OCI-LY7 (cell line): ENCODE data around the gene RBM38. TPM values are rescaled to one million over a fixed set of nuclear protein-coding genes. Genes with fewer than 3 reads are reported as not detected.

Source experiments
- BruUV-seq: library from RNA; stranded (reverse); fragments of 400-500 nt; replicated peaks from 2 replicates; lab custom pipeline; 2021; lab: Mats Ljungman, UMichigan
- CTCF ChIA-PET: fragments of 300-600 bp; sonication (Branson Sonifier 250); formaldehyde crosslinking; loops from one replicate; lab custom pipeline; 2022; ENCODE audit warnings: antibody characterized with exemption; ENCODE audit not compliant: unreplicated experiment; lab: Charles Lee
- POLR2A ChIA-PET: fragments of 300-600 bp; sonication (Branson Sonifier 250); formaldehyde crosslinking; loops from one replicate; lab custom pipeline; 2022; ENCODE audit warnings: antibody characterized with exemption; lab: Charles Lee
- DNase-seq: peaks from one replicate; pipeline ENCODE4 v3.0.0-alpha.2; 2015; ENCODE audit warnings: low spot score
- H2AFZ ChIP-seq: fragments of 200-600 bp; sonication (generic), shearing (Covaris generic); 2 replicates; pipeline ENCODE4 v1.6.1; 2014; ENCODE audit warnings: mild to moderate bottlenecking, antibody characterized with exemption, low read length, moderate library complexity
- H3K27ac ChIP-seq: fragments of 200-600 bp; sonication (generic); 2 replicates; pipeline ENCODE4 v1.5.1; 2014; ENCODE audit warnings: mixed run types, low read depth, mild to moderate bottlenecking, moderate library complexity, low read length, inconsistent platforms; ENCODE audit not compliant: poor library complexity, severe bottlenecking
- H3K36me3 ChIP-seq: fragments of 200-600 bp; sonication (generic); 2 replicates; pipeline ENCODE4 v1.6.1; 2014; ENCODE audit warnings: mild to moderate bottlenecking, antibody characterized with exemption, low read length, moderate library complexity, mixed read lengths; ENCODE audit not compliant: insufficient read depth
- H3K4me1 ChIP-seq: fragments of 200-600 bp; sonication (generic); 2 replicates; pipeline ENCODE4 v1.5.1; 2014; ENCODE audit warnings: mild to moderate bottlenecking, low read length; ENCODE audit not compliant: insufficient read depth, poor library complexity, severe bottlenecking
- H3K4me2 ChIP-seq: fragments of 200-600 bp; sonication (generic); 2 replicates; pipeline ENCODE4 v1.6.1; 2014; ENCODE audit warnings: mild to moderate bottlenecking, low read length
- H3K4me3 ChIP-seq: fragments of 200-600 bp; sonication (generic); 2 replicates; pipeline ENCODE4 v1.5.1; 2014; ENCODE audit warnings: mild to moderate bottlenecking, low read depth, low read length; ENCODE audit not compliant: poor library complexity, severe bottlenecking
- H3K79me2 ChIP-seq: fragments of 200-600 bp; sonication (generic); 2 replicates; pipeline ENCODE4 v1.6.1; 2016; ENCODE audit warnings: low read depth, mild to moderate bottlenecking, low read length, moderate library complexity, mixed read lengths; ENCODE audit not compliant: insufficient read depth
- H3K9me2 ChIP-seq: fragments of 200-600 bp; sonication (generic); 2 replicates; pipeline ENCODE4 v1.6.1; 2016; ENCODE audit warnings: mild to moderate bottlenecking, low read length, mixed read lengths; ENCODE audit not compliant: insufficient read depth
- H3K9me3 ChIP-seq: fragments of 200-600 bp; sonication (generic); 2 replicates; pipeline ENCODE4 v1.6.1; 2014; ENCODE audit warnings: mild to moderate bottlenecking, mixed run types, low read length, mixed read lengths
- H4K20me1 ChIP-seq: fragments of 200-600 bp; sonication (generic); 2 replicates; pipeline ENCODE4 v1.6.1; 2014; ENCODE audit warnings: mild to moderate bottlenecking, antibody characterized with exemption, low read length, moderate library complexity, mixed read lengths; ENCODE audit not compliant: insufficient read depth
- EZH2phosphoT487 ChIP-seq: fragments of 200-600 bp; sonication (generic); IDR thresholded peaks from 2 replicates; pipeline ENCODE4 v1.6.1; 2018; ENCODE audit warnings: low read depth, borderline replicate concordance, mild to moderate bottlenecking, mixed run types, antibody characterized with exemption, low read length, moderate library complexity, mixed read lengths
- intact Hi-C: fragments of 100-400 bp; cut with micrococcal nuclease; formaldehyde crosslinking; loops from one replicate; pipeline ENCODE4 v1.10.0; 2022; ENCODE audit not compliant: unreplicated experiment
- total RNA-seq, 2 experiments: library from RNA; depleted of rRNA in 1 of 2; stranded (reverse); fragments of >200 nt in 1 of 2; shearing (Covaris generic) in 1 of 2; gene quantifications; 2 replicates each; pipeline ENCODE4 v1.2.3, GENCODE V29; 2014 to 2022
- TF ChIP-seq, protein P1 (sequence below): fragments of 200-600 bp; sonication (generic); conservative IDR thresholded peaks from 2 replicates; pipeline ENCODE4 v1.5.1; 2014; ENCODE audit warnings: mild to moderate bottlenecking, antibody characterized with exemption, low read length, moderate library complexity, mixed read lengths

The RBM38 gene
- total RNA-seq, 2 experiments from 2014 or later, result 119 to 174 TPM

- Histone ChIP-seq H3K36me3 (no peaks in the 10 kb centered on the region), H4K20me1 (no peaks in the 10 kb centered on the region), H3K4me2 (no peak overlapping the region), H3K4me1 (peaks cover 17% of the 10 kb centered on the region), H3K79me2 (no peaks in the 10 kb centered on the region), H2AFZ (no peak overlapping the region), H3K9me3 (peaks cover 10% of the 10 kb centered on the region), H3K4me3 (no peak overlapping the region), H3K27ac (no peak overlapping the region), H3K9me2 (no peaks in the 10 kb centered on the region)
- ChIA-PET CTCF (no interaction called here), POLR2A (no interaction called here)
- DNase-seq, result no peak
- intact Hi-C loops, result no loop called here
- TF ChIP-seq EZH2phosphoT487, result no peak
- TF ChIP-seq, protein P1, sequence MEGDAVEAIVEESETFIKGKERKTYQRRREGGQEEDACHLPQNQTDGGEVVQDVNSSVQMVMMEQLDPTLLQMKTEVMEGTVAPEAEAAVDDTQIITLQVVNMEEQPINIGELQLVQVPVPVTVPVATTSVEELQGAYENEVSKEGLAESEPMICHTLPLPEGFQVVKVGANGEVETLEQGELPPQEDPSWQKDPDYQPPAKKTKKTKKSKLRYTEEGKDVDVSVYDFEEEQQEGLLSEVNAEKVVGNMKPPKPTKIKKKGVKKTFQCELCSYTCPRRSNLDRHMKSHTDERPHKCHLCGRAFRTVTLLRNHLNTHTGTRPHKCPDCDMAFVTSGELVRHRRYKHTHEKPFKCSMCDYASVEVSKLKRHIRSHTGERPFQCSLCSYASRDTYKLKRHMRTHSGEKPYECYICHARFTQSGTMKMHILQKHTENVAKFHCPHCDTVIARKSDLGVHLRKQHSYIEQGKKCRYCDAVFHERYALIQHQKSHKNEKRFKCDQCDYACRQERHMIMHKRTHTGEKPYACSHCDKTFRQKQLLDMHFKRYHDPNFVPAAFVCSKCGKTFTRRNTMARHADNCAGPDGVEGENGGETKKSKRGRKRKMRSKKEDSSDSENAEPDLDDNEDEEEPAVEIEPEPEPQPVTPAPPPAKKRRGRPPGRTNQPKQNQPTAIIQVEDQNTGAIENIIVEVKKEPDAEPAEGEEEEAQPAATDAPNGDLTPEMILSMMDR, result no peak
- no TSS peak for BruUV-seq
These were observed 51.1 kb downstream of the RBM38 start for GRCh38 chr20:57442158-57442887.

- no peak overlapping the region for H3K27ac ChIP-seq
- no peak overlapping the region for H3K4me3 ChIP-seq
- no peak overlapping the region for H2AFZ ChIP-seq
- H4K20me1 ChIP-seq, result no peaks in the 10 kb centered on the region
- TF ChIP-seq, protein P1, result no peak
- TF ChIP-seq EZH2phosphoT487, result no peak
- no peak overlapping the region for H3K4me2 ChIP-seq
- no peaks in the 10 kb centered on the region for H3K36me3 ChIP-seq
- peaks cover 16% of the 10 kb centered on the region for H3K4me1 ChIP-seq
- POLR2A ChIA-PET, result no interaction called here
- no TSS peak for BruUV-seq
- no peaks in the 10 kb centered on the region for H3K9me2 ChIP-seq
- CTCF ChIA-PET, result no interaction called here
- DNase-seq, result no peak
- intact Hi-C loops, result no loop called here
- no peaks in the 10 kb centered on the region for H3K79me2 ChIP-seq
- H3K9me3 ChIP-seq, result peaks cover 6% of the 10 kb centered on the region
These were observed 51.7 kb downstream of the RBM38 start for GRCh38 chr20:57442888-57443239.
